ENCODE results near the gene CIDEB.

Gene CIDEB

DNA sequence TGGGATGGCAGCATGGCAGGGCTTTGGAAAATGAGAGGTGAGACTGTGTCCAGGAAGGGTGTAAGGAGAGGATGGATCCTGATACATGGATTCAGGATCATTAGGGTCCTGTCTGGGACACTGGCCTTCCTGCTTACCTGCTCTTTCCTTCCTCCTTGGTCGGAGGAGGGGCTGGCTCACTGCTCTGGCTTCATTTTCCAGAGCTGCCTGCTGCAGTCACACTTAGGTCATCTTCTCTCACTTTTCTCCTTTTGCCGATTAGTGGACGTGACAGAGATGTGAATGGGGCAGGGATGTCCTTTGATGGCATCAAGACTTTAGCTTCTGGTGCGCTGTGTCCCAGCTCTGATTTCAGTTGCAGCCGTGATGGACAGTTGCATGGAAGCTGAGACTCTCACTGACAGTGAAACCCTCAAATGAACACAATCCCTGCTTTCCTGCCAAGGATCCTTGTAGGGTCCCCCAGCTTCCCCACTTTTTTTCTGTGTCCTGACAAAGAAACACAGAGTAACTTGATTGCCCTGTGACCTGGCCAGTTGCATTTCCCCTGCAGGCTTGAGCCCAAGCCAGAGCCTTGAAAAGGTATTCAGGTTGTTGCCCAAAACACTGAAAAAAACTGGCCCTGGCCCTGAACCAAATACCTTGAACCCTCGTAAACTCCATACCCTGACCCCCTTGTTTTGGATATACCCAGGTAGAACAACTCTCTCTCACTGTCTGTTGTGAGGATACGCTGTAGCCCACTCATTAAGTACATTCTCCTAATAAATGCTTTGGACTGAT, 756 bp upstream of the CIDEB start:
- no peak for FAIRE-seq
- no peak for TF ChIP-seq POU2F2 (IDR thresholded peaks at IDR 0.05; ENCODE audit: low read depth, low read length)
- no peak for TF ChIP-seq POLR2A (IDR thresholded peaks at IDR 0.05; ENCODE audit: low read depth, low read length)
- TF ChIP-seq SPI1 (IDR thresholded peaks at IDR 0.05; ENCODE audit: low read depth, low read length), result no peak
- TF ChIP-seq TAF1 (IDR thresholded peaks at IDR 0.05; ENCODE audit: low read depth, low read length), result no peak
- TF ChIP-seq PAX5 (IDR thresholded peaks at IDR 0.05; ENCODE audit: insufficient read depth, low read length, severe bottlenecking), result no peak
- no peak for TF ChIP-seq POLR2AphosphoS5 (IDR thresholded peaks at IDR 0.05; ENCODE audit: low read depth, low read length)
- no peak for DNase-seq (ENCODE audit: insufficient read length, low spot score)

DNA sequence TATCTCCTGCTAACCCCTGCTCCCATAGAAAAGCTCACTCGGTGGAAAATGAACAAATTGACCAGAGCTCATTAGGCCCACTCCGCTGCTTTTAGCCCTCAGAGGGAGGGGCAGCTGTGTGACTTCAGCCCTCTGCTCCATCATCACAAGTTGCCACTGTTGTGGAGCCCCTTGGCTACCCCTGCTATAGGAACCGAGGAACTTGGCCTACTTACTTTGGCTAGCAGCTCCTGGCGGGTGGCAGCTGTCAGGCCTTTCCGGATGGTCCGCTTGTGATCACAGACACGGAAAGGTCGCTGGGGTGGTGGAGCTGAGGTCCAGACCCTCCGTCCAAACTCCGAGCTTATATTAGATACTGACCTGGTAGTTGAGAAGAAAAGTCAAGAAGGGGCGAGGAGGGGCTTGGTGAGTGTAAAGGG, 612 bp downstream of the CIDEB start:
- no peak for TF ChIP-seq POU2F2 (IDR thresholded peaks at IDR 0.05; ENCODE audit: low read depth, low read length)
- TF ChIP-seq POLR2A (IDR thresholded peaks at IDR 0.05; ENCODE audit: low read depth, low read length), result peak; percentile 40; the same call in 1 of the 2 replicates
- DNase-seq (ENCODE audit: insufficient read length, low spot score) (no peak), FAIRE-seq (no peak)

DNA sequence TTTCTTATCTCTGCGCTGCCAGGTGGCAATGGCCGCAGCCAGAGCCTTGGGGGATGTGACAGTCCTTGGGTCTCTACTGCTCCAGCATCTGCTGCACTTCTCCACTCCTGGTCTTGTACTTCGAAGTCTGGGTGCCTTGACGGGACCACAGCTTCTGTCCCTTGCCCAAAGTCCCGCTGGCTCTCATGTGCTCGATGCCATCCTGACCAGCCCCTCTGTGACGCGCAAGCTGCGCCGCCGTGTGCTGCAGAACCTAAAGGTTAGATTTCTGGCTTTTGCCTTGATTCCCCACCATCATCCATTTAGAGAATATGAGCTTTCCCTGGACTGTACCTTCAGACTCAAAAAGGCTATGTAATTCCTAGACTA, 3.8 kb downstream of the CIDEB start:
- no peak for DNase-seq (ENCODE audit: insufficient read length, low spot score)
- no peak for TF ChIP-seq POLR2A (IDR thresholded peaks at IDR 0.05; ENCODE audit: low read depth, low read length)
- no peak for TF ChIP-seq PAX5 (IDR thresholded peaks at IDR 0.05; ENCODE audit: insufficient read depth, low read length, severe bottlenecking)
- no peak for TF ChIP-seq SPI1 (IDR thresholded peaks at IDR 0.05; ENCODE audit: low read depth, low read length)
- no peak for TF ChIP-seq POU2F2 (IDR thresholded peaks at IDR 0.05; ENCODE audit: low read depth, low read length)
- no peak for FAIRE-seq

GRCh38 chr14:24300326-24300980, 7.3 kb downstream of the CIDEB start:
- FAIRE-seq (no peak), DNase-seq (ENCODE audit: insufficient read length, low spot score) (no peak)
- TF ChIP-seq POU2F2 (IDR thresholded peaks at IDR 0.05; ENCODE audit: low read depth, low read length) (no peak), PAX5 (IDR thresholded peaks at IDR 0.05; ENCODE audit: insufficient read depth, low read length, severe bottlenecking) (no peak), TAF1 (IDR thresholded peaks at IDR 0.05; ENCODE audit: low read depth, low read length) (no peak), POLR2A (IDR thresholded peaks at IDR 0.05; ENCODE audit: low read depth, low read length) (no peak), SPI1 (IDR thresholded peaks at IDR 0.05; ENCODE audit: low read depth, low read length) (no peak), POLR2AphosphoS5 (IDR thresholded peaks at IDR 0.05; ENCODE audit: low read depth, low read length) (no peak)

DNA sequence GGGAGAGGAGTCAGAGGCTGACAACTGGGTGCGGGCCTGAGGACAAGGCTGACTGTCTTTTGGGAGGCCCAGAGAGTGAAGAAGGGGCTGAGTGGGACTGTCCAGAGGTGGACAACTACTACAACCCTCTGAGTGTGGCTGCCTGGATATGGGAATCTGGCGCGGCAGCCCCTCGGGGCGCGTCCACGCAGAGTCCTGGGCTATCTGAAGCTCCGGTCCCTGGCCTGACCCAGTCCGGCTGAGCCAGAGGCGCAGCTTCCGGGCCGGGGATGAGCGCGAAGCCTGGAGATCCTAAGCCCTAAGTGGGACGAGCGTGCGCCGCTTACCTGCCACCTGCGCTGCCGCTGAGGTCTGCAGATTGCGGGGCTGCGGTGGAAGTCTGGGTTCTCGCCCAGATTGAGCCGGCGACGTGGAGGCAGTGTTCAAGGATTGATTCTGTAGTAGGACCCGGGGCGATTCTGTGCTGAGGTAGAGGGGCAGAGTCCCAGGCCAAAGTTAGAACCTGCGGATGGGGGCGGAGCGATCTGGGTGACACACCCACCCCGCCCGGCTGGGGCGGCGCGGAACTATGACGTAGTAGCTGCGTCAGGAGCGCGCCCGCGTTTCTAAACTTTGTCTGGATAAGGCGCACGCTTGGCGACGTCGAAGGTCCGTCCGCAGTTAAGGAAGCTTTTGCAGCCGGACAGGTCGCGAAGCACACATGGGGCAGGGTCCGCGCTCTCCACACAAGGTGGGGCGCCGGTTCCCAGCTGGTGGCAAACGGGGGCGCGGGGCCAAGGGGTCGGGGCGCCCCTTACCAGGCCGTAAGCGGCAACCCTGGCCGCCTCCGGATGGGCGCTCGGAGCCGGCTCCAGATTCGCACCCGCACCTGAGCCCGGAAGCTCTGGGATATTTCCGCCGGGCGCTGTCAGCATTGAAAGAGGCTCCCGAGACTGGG, 8.3 kb downstream of the CIDEB start, which contains the start of the genes DHRS1 and NOP9:
TSS of gene DHRS1 (minus strand) at position 526 of the 937 bp plus-strand sequence. CDS start 674 bp downstream, outside the sequence.
TSS of gene NOP9 (plus strand) at position 596 of the 937 bp plus-strand sequence. CDS start at position 701, 105 bp downstream.
- FAIRE-seq (peak; percentile 95), DNase-seq (ENCODE audit: insufficient read length, low spot score) (peak; percentile 95)
- TF ChIP-seq SPI1 (IDR thresholded peaks at IDR 0.05; ENCODE audit: low read depth, low read length) (no peak), POLR2A (IDR thresholded peaks at IDR 0.05; ENCODE audit: low read depth, low read length) (peak; percentile 61), POLR2AphosphoS5 (IDR thresholded peaks at IDR 0.05; ENCODE audit: low read depth, low read length) (peak; percentile 47; the same call in 1 of the 2 replicates), POU2F2 (IDR thresholded peaks at IDR 0.05; ENCODE audit: low read depth, low read length) (no peak), PAX5 (IDR thresholded peaks at IDR 0.05; ENCODE audit: insufficient read depth, low read length, severe bottlenecking) (no peak), TAF1 (IDR thresholded peaks at IDR 0.05; ENCODE audit: low read depth, low read length) (no peak; the same call in 1 of the 2 replicates)

DNA sequence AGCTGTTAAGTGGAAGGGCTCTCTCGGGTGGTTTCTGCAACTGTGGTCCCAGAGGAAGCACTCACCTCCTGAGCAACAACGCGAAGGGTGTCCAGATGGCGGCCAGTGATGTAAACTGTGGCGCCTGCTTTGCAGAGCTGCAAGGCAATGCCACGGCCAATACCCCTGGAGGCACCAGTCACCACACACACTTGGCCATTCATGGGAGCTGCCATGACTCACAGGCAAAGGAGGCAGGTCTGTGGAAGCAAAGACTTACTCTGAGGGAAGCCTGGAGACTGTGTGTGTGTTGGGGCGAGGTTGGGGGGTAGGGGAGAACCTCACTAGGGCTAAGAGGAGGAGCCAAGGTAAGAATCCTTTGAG, 8.9 kb downstream of the CIDEB start:
- TF ChIP-seq PAX5 (IDR thresholded peaks at IDR 0.05; ENCODE audit: insufficient read depth, low read length, severe bottlenecking), result no peak
- TF ChIP-seq TAF1 (IDR thresholded peaks at IDR 0.05; ENCODE audit: low read depth, low read length), result no peak
- TF ChIP-seq POU2F2 (IDR thresholded peaks at IDR 0.05; ENCODE audit: low read depth, low read length), result no peak
- FAIRE-seq (peak; percentile 13), DNase-seq (ENCODE audit: insufficient read length, low spot score) (no peak)

DNA sequence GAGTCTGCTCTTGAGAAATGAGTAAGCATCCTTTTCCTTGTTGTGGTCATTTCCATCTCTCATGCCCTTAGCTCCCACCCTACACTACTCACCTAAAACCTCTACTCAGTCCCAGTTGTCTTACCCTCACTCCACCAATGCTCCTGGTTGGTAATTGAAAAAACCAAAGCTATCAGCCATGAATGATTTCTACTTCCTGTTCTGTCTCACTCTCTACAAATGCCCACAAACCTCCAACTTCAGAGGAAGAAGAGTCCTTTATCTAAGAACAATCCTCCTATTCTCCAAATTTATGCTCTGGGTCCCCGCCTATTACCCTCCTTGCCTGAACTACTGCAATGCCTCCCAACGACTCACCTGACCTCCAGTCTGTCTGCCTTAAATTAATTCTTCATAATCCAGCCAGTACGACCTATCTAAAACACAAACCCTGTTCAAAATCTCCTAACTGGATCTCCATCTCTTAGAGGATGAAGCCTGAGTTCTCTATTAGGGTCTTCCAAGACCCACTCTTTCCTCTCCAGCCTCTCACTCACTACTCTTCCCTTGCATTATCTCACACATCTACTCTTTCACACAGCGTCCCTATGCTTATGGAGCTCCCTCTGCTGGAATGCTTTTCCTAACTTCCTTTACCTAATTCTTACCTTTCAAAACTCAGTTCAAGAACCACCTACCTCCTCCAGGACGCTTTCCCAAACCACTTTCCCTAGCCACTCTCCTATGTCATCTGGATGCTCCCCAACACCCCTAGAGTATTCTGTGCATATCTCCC, 10.4 kb downstream of the CIDEB start:
- no peak for DNase-seq (ENCODE audit: insufficient read length, low spot score)
- TF ChIP-seq POLR2AphosphoS5 (IDR thresholded peaks at IDR 0.05; ENCODE audit: low read depth, low read length), result no peak
- TF ChIP-seq TAF1 (IDR thresholded peaks at IDR 0.05; ENCODE audit: low read depth, low read length), result no peak
- TF ChIP-seq SPI1 (IDR thresholded peaks at IDR 0.05; ENCODE audit: low read depth, low read length), result no peak
- no peak for TF ChIP-seq POU2F2 (IDR thresholded peaks at IDR 0.05; ENCODE audit: low read depth, low read length)
- TF ChIP-seq POLR2A (IDR thresholded peaks at IDR 0.05; ENCODE audit: low read depth, low read length), result no peak
- no peak for TF ChIP-seq PAX5 (IDR thresholded peaks at IDR 0.05; ENCODE audit: insufficient read depth, low read length, severe bottlenecking)
- no peak for FAIRE-seq

GRCh38 chr14:24296341-24297157, 11.2 kb downstream of the CIDEB start:
- peak; percentile 59 for DNase-seq (ENCODE audit: insufficient read length, low spot score)
- TF ChIP-seq POU2F2 (IDR thresholded peaks at IDR 0.05; ENCODE audit: low read depth, low read length), result no peak; the same call in 1 of the 2 replicates
- no peak; the same call in 1 of the 2 replicates for TF ChIP-seq POLR2A (IDR thresholded peaks at IDR 0.05; ENCODE audit: low read depth, low read length)
- no peak for TF ChIP-seq SPI1 (IDR thresholded peaks at IDR 0.05; ENCODE audit: low read depth, low read length)
- no peak for TF ChIP-seq PAX5 (IDR thresholded peaks at IDR 0.05; ENCODE audit: insufficient read depth, low read length, severe bottlenecking)
- TF ChIP-seq POLR2AphosphoS5 (IDR thresholded peaks at IDR 0.05; ENCODE audit: low read depth, low read length), result no peak
- no peak for TF ChIP-seq TAF1 (IDR thresholded peaks at IDR 0.05; ENCODE audit: low read depth, low read length)
- peak; percentile 93 for FAIRE-seq
